Measurements from ENCODE around the gene KCNJ16. TPM values are rescaled to one million over a fixed set of nuclear protein-coding genes. Genes with fewer than 3 reads are reported as not detected.

KCNJ16 gene
- total and polyA plus RNA-seq, 2 donors (not counting 1 experiment from before 2014, with no cell fraction given) = not detected

DNA sequence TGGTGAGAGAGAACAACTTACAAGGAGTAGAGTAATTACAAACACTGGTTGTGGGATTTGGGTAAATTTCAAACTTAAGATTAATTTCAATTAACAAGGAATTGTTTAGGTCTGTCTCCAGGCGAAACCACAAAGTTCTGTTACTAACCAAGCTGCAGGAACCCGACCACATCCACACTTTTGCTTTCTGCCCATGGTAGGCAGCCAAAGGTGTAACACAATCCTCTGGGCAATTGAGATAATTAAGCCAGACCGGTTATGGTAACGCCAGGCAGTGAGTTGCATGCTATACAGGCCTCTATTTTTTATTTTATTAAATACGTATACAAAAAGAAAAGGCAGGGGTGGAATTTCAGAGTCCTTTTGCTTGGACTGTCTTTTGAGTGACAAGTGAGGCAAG, 106.4 kb downstream of the KCNJ16 start:
- peak in 1 of 2 donors; percentile 31 for DNase-seq (ENCODE audit: low read depth in 2 of 2)
- no peaks in the 10 kb centered on the region for H3K79me2 ChIP-seq (ENCODE audit: control insufficient read depth, insufficient read depth, low read length)
- no peak overlapping the region for H3K9ac ChIP-seq (ENCODE audit: insufficient read depth, low read length)
- H3K9me3 ChIP-seq (ENCODE audit: control insufficient read depth, insufficient read depth, low read depth, low read length) = no peaks in the 10 kb centered on the region
- no peaks in the 10 kb centered on the region for H4K20me1 ChIP-seq (ENCODE audit: control insufficient read depth, extremely low read depth, insufficient read depth, low read length)
- no peaks in the 10 kb centered on the region for H3K27me3 ChIP-seq (ENCODE audit: control insufficient read depth, insufficient read depth, low read length)
- TF ChIP-seq EZH2 (IDR thresholded peaks at IDR 0.05; ENCODE audit: low read length, missing control alignments) = no peak
- TF ChIP-seq, protein P1, sequence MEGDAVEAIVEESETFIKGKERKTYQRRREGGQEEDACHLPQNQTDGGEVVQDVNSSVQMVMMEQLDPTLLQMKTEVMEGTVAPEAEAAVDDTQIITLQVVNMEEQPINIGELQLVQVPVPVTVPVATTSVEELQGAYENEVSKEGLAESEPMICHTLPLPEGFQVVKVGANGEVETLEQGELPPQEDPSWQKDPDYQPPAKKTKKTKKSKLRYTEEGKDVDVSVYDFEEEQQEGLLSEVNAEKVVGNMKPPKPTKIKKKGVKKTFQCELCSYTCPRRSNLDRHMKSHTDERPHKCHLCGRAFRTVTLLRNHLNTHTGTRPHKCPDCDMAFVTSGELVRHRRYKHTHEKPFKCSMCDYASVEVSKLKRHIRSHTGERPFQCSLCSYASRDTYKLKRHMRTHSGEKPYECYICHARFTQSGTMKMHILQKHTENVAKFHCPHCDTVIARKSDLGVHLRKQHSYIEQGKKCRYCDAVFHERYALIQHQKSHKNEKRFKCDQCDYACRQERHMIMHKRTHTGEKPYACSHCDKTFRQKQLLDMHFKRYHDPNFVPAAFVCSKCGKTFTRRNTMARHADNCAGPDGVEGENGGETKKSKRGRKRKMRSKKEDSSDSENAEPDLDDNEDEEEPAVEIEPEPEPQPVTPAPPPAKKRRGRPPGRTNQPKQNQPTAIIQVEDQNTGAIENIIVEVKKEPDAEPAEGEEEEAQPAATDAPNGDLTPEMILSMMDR (conservative IDR thresholded peaks at IDR 0.05 in 1 of 2, IDR thresholded peaks at IDR 0.05 in 1 of 2; ENCODE audit: low read depth in 1 of 2, low read length in 2 of 2) = no peak
- H3K4me1 ChIP-seq (ENCODE audit: control insufficient read depth, extremely low read depth, insufficient read depth, low read length) = no peaks in the 10 kb centered on the region
- no peak overlapping the region for H3K27ac ChIP-seq (ENCODE audit: insufficient read depth, low read length)
- H2AFZ ChIP-seq (ENCODE audit: low read length) = no peak overlapping the region
- H3K4me3 ChIP-seq (replicated peaks in 1 of 4; ENCODE audit: control extremely low read depth in 1 of 4, insufficient read depth in 1 of 4, low read depth in 3 of 4, low read length in 4 of 4) = no peak overlapping the region
- no peaks in the 10 kb centered on the region for H3K36me3 ChIP-seq (ENCODE audit: control insufficient read depth, insufficient read depth, low read length)
- no peak overlapping the region for H3K4me2 ChIP-seq (ENCODE audit: extremely low read depth, insufficient read depth, low read length)

DNA sequence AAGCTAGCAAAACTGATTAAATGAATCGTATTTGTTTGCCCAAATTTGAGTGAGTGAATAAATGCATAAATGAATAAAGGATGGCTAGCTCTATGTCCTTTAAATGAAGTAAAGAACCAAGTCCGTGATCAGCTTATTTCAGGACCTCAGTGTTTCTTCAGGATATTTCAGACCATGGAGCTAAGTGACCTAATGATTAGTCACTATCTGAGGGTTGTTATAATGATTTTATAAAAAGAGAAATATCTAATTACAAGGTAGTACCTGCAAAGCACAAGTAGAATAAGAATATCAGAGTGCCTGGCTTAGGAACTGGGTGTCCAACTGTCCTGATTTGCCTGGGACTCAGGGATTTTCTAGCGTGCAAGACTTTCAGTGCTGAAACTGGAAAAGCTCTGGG, 106.8 kb downstream of the KCNJ16 start:
- Histone ChIP-seq H4K20me1 (ENCODE audit: control insufficient read depth, extremely low read depth, insufficient read depth, low read length) (no peaks in the 10 kb centered on the region), H3K36me3 (ENCODE audit: control insufficient read depth, insufficient read depth, low read length) (no peaks in the 10 kb centered on the region), H3K4me1 (ENCODE audit: control insufficient read depth, extremely low read depth, insufficient read depth, low read length) (no peaks in the 10 kb centered on the region), H2AFZ (ENCODE audit: low read length) (no peak overlapping the region), H3K9me3 (ENCODE audit: control insufficient read depth, insufficient read depth, low read depth, low read length) (no peaks in the 10 kb centered on the region), H3K79me2 (ENCODE audit: control insufficient read depth, insufficient read depth, low read length) (no peaks in the 10 kb centered on the region), H3K4me2 (ENCODE audit: extremely low read depth, insufficient read depth, low read length) (no peak overlapping the region), H3K9ac (ENCODE audit: insufficient read depth, low read length) (no peak overlapping the region), H3K27me3 (ENCODE audit: control insufficient read depth, insufficient read depth, low read length) (no peaks in the 10 kb centered on the region), H3K27ac (ENCODE audit: insufficient read depth, low read length) (no peak overlapping the region), H3K4me3 (replicated peaks in 1 of 4; ENCODE audit: control extremely low read depth in 1 of 4, insufficient read depth in 1 of 4, low read depth in 3 of 4, low read length in 4 of 4) (no peak overlapping the region)
- TF ChIP-seq, protein P1 (conservative IDR thresholded peaks at IDR 0.05 in 1 of 2, IDR thresholded peaks at IDR 0.05 in 1 of 2; ENCODE audit: low read depth in 1 of 2, low read length in 2 of 2) = no peak
- no peak for TF ChIP-seq EZH2 (IDR thresholded peaks at IDR 0.05; ENCODE audit: low read length, missing control alignments)
- peak in 1 of 2 donors; percentile 18 for DNase-seq (ENCODE audit: low read depth in 2 of 2)

DNA sequence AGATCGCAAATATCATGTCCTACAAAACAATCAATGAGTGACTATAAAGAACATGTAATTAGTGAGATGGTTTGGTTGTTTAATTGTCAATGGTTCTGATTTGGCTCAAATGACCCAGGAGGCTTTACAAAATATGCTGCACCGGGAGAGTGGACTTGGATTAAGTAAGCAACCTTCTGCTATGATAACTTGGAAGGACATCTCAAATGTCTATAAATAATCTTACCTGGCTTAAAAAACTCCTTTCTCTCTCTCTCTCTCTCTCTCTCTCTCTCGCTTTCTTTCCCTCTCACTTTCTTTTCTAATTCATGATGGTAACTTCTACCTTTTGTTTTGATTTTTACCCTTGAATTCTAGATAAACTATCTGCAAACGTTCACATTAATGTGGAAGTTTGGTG, 108.5 kb downstream of the KCNJ16 start:
- no peaks in the 10 kb centered on the region for H3K4me1 ChIP-seq (ENCODE audit: control insufficient read depth, extremely low read depth, insufficient read depth, low read length)
- no peak overlapping the region for H3K4me3 ChIP-seq (replicated peaks in 1 of 4; ENCODE audit: control extremely low read depth in 1 of 4, insufficient read depth in 1 of 4, low read depth in 3 of 4, low read length in 4 of 4)
- H4K20me1 ChIP-seq (ENCODE audit: control insufficient read depth, extremely low read depth, insufficient read depth, low read length) = no peaks in the 10 kb centered on the region
- no peaks in the 10 kb centered on the region for H3K27me3 ChIP-seq (ENCODE audit: control insufficient read depth, insufficient read depth, low read length)
- no peak overlapping the region for H3K9ac ChIP-seq (ENCODE audit: insufficient read depth, low read length)
- H3K4me2 ChIP-seq (ENCODE audit: extremely low read depth, insufficient read depth, low read length) = no peak overlapping the region
- H3K9me3 ChIP-seq (ENCODE audit: control insufficient read depth, insufficient read depth, low read depth, low read length) = no peaks in the 10 kb centered on the region
- TF ChIP-seq, protein P1 (conservative IDR thresholded peaks at IDR 0.05 in 1 of 2, IDR thresholded peaks at IDR 0.05 in 1 of 2; ENCODE audit: low read depth in 1 of 2, low read length in 2 of 2) = no peak
- no peak for TF ChIP-seq EZH2 (IDR thresholded peaks at IDR 0.05; ENCODE audit: low read length, missing control alignments)
- H3K27ac ChIP-seq (ENCODE audit: insufficient read depth, low read length) = no peak overlapping the region
- H2AFZ ChIP-seq (ENCODE audit: low read length) = no peak overlapping the region
- H3K36me3 ChIP-seq (ENCODE audit: control insufficient read depth, insufficient read depth, low read length) = no peaks in the 10 kb centered on the region
- no peak for DNase-seq (ENCODE audit: low read depth in 2 of 2)
- H3K79me2 ChIP-seq (ENCODE audit: control insufficient read depth, insufficient read depth, low read length) = no peaks in the 10 kb centered on the region
